ENCODE data around the gene SLF2.

DNA sequence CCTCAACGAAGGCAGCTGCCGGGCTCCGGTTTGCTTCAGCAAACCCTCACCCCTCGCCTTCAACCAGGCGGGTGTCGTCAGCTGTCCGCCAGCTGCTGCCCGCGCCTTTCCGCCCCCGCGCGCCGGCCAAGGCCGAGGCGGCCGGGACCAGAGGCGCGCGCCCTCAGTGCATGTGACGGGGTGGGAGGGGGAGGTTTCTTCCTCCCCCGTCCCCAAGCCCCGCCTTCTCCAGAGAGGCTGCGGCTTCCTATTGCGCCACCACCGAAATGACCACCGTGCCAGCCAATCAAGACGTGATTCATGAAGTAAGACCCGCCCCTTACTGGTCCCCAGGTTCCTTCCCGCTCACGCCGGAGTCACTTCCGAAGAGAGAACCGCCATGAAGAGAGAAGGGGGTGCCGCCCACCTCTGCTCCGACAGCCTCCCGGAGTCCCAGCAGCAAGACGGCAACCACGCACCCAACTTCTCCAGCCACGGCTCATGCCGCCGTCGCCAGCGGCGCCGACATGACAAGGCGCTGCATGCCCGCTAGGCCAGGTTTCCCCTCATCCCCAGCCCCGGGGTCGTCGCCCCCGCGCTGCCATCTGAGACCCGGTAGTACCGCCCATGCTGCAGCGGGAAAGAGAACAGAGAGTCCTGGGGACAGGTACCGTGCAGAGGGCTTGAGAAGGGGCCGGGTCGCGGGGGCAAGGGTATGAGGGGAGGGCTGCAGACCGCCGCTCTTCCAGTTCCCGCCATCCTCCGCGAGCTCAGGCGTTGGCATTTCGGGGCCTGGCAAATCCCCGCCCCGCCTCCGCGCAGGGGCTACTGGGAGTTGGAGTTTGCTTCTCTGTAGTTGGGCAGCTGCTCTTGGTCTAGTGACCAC is at the start of gene SLF2:
- TF ChIP-seq, protein P1, sequence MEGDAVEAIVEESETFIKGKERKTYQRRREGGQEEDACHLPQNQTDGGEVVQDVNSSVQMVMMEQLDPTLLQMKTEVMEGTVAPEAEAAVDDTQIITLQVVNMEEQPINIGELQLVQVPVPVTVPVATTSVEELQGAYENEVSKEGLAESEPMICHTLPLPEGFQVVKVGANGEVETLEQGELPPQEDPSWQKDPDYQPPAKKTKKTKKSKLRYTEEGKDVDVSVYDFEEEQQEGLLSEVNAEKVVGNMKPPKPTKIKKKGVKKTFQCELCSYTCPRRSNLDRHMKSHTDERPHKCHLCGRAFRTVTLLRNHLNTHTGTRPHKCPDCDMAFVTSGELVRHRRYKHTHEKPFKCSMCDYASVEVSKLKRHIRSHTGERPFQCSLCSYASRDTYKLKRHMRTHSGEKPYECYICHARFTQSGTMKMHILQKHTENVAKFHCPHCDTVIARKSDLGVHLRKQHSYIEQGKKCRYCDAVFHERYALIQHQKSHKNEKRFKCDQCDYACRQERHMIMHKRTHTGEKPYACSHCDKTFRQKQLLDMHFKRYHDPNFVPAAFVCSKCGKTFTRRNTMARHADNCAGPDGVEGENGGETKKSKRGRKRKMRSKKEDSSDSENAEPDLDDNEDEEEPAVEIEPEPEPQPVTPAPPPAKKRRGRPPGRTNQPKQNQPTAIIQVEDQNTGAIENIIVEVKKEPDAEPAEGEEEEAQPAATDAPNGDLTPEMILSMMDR (IDR thresholded peaks at IDR 0.05), result peak in 1 of 12 donors; percentile 9
- no peak for TF ChIP-seq POLR2A (IDR thresholded peaks at IDR 0.05)
